Activated naive CD4-positive, alpha-beta T cell treated with Interleukin-2 at 50 U/mL for 16 hours (primary cell): ENCODE measurements around the gene GUCA2A.

Experiments used
- DNase-seq: peaks from one replicate; pipeline ENCODE4 v3.0.0-alpha.2; 2020

Gene GUCA2A

GRCh38 chr1:42152907-42153600, 11.5 kb downstream of the GUCA2A start, which contains the start of gene GUCA2B:
Gene GUCA2B, plus strand, starts transcription at chr1:42153410. Its CDS starts 41 bp downstream, at chr1:42153451.
- no peak for DNase-seq

GRCh38 chr1:42152119-42152518, 12.4 kb downstream of the GUCA2A start:
- no peak for DNase-seq

GRCh38 chr1:42150651-42151050, 13.9 kb downstream of the GUCA2A start:
- DNase-seq: no peak

GRCh38 chr1:42148166-42148565, 16.4 kb downstream of the GUCA2A start:
- DNase-seq: no peak

- peak; percentile 73 for DNase-seq
Observed at GRCh38 chr1:42146626-42147320, 17.8 kb downstream of the GUCA2A start.

- DNase-seq: no peak
Observed at GRCh38 chr1:42145764-42146625, 18.6 kb downstream of the GUCA2A start.

GRCh38 chr1:42145389-42145716, 19.2 kb downstream of the GUCA2A start:
- no peak for DNase-seq

- DNase-seq: no peak
Observed at GRCh38 chr1:42144711-42145388, 19.7 kb downstream of the GUCA2A start.

GRCh38 chr1:42143896-42144710, 20.4 kb downstream of the GUCA2A start:
- DNase-seq: no peak

GRCh38 chr1:42142894-42143675, 21.5 kb downstream of the GUCA2A start:
- no peak for DNase-seq

- no peak for DNase-seq
Observed at GRCh38 chr1:42141978-42142377, 22.6 kb downstream of the GUCA2A start.

GRCh38 chr1:42140191-42140590, 24.4 kb downstream of the GUCA2A start:
- no peak for DNase-seq

GRCh38 chr1:42139444-42139843, 25.1 kb downstream of the GUCA2A start:
- no peak for DNase-seq

GRCh38 chr1:42138586-42138985, 26.0 kb downstream of the GUCA2A start:
- DNase-seq: no peak

GRCh38 chr1:42137766-42138165, 26.8 kb downstream of the GUCA2A start:
- no peak for DNase-seq

GRCh38 chr1:42136466-42136865, 28.1 kb downstream of the GUCA2A start:
- DNase-seq: no peak

GRCh38 chr1:42135426-42135825, 29.1 kb downstream of the GUCA2A start:
- DNase-seq: no peak

GRCh38 chr1:42133809-42134526, 30.6 kb downstream of the GUCA2A start:
- no peak for DNase-seq

- no peak for DNase-seq
Observed at GRCh38 chr1:42133390-42133789, 31.2 kb downstream of the GUCA2A start.

- DNase-seq: no peak
Observed at GRCh38 chr1:42130061-42130660, 34.4 kb downstream of the GUCA2A start.
